ENCODE results near the gene ATM.
"Not testable (repeated sequence)": the region's sequence is repeated elsewhere in the genome, so short reads cannot be mapped to it uniquely, and the experiment has no call there.

Gene ATM

GRCh38 chr11:108221371-108221770 lies 1.5 kb upstream of the ATM start:
- DNase-seq: no peak

GRCh38 chr11:108221911-108222573 lies 825 bp upstream of the ATM start:
- peak; percentile 56 for DNase-seq

- no peak for DNase-seq
These were observed 682 bp downstream of the ATM start for GRCh38 chr11:108223348-108224149.

GRCh38 chr11:108224366-108224765 lies 1.5 kb downstream of the ATM start:
- DNase-seq: no peak

- DNase-seq: no peak
These were observed 2.3 kb downstream of the ATM start for GRCh38 chr11:108224911-108225786.

- DNase-seq: no peak
These were observed 3.2 kb downstream of the ATM start for GRCh38 chr11:108226036-108226435.

- DNase-seq: no peak
These were observed 5.4 kb downstream of the ATM start for GRCh38 chr11:108228251-108228650.

- no peak for DNase-seq
These were observed 10.5 kb downstream of the ATM start for GRCh38 chr11:108233277-108233945.

GRCh38 chr11:108235192-108235591 lies 12.3 kb downstream of the ATM start:
- DNase-seq: no peak

- DNase-seq: no peak
These were observed 12.8 kb downstream of the ATM start for GRCh38 chr11:108235633-108236032.

- no peak for DNase-seq
These were observed 14.2 kb downstream of the ATM start for GRCh38 chr11:108237058-108237481.

- no peak for DNase-seq
These were observed 16.2 kb downstream of the ATM start for GRCh38 chr11:108239076-108239475.

GRCh38 chr11:108241330-108242037 lies 18.6 kb downstream of the ATM start:
- DNase-seq: no peak

- DNase-seq: no peak
These were observed 19.6 kb downstream of the ATM start for GRCh38 chr11:108242422-108242821.

- DNase-seq: no peak
These were observed 23.4 kb downstream of the ATM start for GRCh38 chr11:108246308-108246707.

- no peak for DNase-seq
These were observed 24.0 kb downstream of the ATM start for GRCh38 chr11:108246885-108247284.

GRCh38 chr11:108253176-108253575 lies 30.3 kb downstream of the ATM start:
- no peak for DNase-seq

- DNase-seq: no peak
These were observed 46.7 kb downstream of the ATM start for GRCh38 chr11:108269583-108269982.

- DNase-seq: not testable (repeated sequence)
These were observed 54.2 kb downstream of the ATM start for GRCh38 chr11:108276985-108277616.

GRCh38 chr11:108278546-108278945 lies 55.7 kb downstream of the ATM start:
- DNase-seq: no peak

GRCh38 chr11:108278954-108279353 lies 56.1 kb downstream of the ATM start:
- no peak for DNase-seq

- DNase-seq: no peak
These were observed 63.5 kb downstream of the ATM start for GRCh38 chr11:108286370-108286769.
